Measurements from ENCODE around the gene CDKN3.
"Not testable (repeated sequence)": the region's sequence is repeated elsewhere in the genome, so short reads cannot be mapped to it uniquely, and the experiment has no call there.

DNA sequence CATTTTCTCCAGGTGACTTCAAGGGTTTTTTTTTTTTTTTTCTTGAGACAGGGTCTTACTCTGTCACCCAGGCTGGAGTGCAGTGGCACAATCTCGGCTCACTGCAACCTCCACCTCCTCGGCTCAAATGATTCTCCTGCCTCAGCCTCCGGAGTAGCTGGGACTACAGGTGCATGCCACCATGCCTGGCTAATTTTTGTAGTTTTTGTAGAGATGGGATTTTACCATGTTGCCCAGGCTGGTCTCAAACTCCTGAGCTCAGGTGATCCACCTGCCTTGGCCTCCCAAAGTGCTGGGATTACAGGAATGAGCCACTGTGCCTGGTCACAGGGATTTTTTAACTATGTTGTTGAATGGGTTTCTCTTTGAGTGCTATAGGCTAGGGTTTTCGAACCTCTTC lies 41.1 kb downstream of the CDKN3 start:
- TF ChIP-seq POLR2A (IDR thresholded peaks at IDR 0.05); EP300 (IDR thresholded peaks at IDR 0.05; ENCODE audit: low read depth); POLR2AphosphoS5 (IDR thresholded peaks at IDR 0.05): not testable (repeated sequence)
- TF ChIP-seq, protein P1, sequence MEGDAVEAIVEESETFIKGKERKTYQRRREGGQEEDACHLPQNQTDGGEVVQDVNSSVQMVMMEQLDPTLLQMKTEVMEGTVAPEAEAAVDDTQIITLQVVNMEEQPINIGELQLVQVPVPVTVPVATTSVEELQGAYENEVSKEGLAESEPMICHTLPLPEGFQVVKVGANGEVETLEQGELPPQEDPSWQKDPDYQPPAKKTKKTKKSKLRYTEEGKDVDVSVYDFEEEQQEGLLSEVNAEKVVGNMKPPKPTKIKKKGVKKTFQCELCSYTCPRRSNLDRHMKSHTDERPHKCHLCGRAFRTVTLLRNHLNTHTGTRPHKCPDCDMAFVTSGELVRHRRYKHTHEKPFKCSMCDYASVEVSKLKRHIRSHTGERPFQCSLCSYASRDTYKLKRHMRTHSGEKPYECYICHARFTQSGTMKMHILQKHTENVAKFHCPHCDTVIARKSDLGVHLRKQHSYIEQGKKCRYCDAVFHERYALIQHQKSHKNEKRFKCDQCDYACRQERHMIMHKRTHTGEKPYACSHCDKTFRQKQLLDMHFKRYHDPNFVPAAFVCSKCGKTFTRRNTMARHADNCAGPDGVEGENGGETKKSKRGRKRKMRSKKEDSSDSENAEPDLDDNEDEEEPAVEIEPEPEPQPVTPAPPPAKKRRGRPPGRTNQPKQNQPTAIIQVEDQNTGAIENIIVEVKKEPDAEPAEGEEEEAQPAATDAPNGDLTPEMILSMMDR (IDR thresholded peaks at IDR 0.05): not testable (repeated sequence)

Measured in transverse colon (tissue), 4 donors.